Stimulated activated CD4-positive, alpha-beta T cell treated with anti-CD3 and anti-CD28 coated beads, Interleukin-1b, Interleukin-23, amount 100 ng/mL, for 24 hours (primary cell): Measurements from ENCODE around the gene B4GALNT3.
A peak's percentile ranks its signal among the peaks of the same experiment; 100 is the strongest.
"Not testable (repeated sequence)": the region's sequence is repeated elsewhere in the genome, so short reads cannot be mapped to it uniquely, and the experiment has no call there.

Experiments used
- DNase-seq, 4 experiments: peaks; one replicate each; pipeline ENCODE4 v3.0.0-alpha.2; 2020; ENCODE audit warnings: low read depth in 4 of 4, low spot score in 1 of 4

B4GALNT3 gene

GRCh38 chr12:572532-572899 lies 112.8 kb downstream of the B4GALNT3 start:
- DNase-seq = no peak

DNA sequence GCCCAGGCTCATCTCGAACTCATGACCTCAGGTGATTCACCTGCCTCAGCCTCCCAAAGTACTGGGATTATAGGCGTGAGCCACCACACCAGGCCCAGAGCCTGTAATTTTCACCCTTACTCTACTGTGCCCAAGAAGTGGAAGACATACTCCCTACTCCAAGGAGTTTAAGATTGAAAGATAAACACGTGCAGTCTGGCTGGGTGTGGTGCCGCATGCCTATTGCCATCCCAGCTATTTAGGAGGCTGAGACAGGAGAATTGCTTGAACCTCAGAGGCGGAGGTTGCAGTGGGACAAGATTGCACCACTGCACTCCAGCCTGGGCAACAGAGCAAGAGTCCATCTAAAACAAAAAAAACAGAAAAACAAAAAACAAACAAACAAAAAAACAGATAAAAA lies 113.5 kb downstream of the B4GALNT3 start:
- DNase-seq = no peak

DNA sequence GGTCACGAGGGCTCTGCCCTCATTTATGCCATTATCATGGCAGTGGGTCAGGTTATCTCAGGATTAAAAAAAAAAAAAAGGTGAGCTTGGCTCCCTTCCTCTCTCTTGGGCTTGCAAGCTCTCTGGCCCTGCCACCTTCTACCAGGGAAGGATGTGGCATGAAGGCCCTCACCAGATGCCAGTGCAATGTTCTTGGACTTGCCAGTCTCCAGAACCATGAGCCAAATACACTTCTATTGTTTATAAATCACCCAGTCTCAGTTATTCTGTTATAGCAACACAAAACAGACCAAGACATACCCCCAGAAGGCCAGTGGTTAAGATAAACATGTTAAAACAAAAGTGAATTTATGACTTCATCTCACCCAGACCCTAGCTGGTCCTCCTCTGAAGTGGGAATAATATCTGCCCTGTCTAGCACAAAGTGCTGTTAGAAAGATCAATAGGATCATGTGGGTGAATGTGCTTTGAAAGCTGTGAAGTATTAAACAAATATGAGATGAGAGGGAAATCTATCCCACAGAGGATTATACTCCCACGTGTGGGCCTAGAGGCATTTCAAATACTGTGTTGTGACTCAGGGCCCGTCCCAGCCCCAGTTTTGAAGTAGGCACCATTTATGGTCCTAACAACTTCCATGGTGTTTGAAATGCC lies 114.9 kb downstream of the B4GALNT3 start:
- no peak for DNase-seq

DNA sequence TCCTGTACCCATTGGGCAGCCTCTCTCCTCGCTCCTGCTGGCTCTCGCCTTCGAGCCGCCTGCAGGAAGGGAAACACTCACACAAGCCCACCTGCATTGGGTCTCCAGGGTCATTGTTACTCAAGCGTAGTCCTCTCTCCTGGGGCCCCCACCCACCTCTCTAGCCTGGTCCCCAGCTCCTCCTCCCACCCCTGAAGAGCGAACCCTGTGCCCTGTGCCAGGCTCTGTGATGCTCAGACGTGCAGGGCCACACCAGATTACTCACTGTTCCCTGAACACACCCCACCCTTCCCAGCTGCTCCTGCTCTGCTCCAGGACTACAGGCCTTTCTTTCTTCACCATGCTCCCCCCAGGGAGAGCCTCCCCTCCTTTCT lies 115.4 kb downstream of the B4GALNT3 start:
- no peak for DNase-seq

- DNase-seq = peak; percentile 76 to 88 (median 77)
Observed at GRCh38 chr12:575948-576614, 116.3 kb downstream of the B4GALNT3 start.

- no peak for DNase-seq
Observed at GRCh38 chr12:576615-577110, 116.9 kb downstream of the B4GALNT3 start.

DNA sequence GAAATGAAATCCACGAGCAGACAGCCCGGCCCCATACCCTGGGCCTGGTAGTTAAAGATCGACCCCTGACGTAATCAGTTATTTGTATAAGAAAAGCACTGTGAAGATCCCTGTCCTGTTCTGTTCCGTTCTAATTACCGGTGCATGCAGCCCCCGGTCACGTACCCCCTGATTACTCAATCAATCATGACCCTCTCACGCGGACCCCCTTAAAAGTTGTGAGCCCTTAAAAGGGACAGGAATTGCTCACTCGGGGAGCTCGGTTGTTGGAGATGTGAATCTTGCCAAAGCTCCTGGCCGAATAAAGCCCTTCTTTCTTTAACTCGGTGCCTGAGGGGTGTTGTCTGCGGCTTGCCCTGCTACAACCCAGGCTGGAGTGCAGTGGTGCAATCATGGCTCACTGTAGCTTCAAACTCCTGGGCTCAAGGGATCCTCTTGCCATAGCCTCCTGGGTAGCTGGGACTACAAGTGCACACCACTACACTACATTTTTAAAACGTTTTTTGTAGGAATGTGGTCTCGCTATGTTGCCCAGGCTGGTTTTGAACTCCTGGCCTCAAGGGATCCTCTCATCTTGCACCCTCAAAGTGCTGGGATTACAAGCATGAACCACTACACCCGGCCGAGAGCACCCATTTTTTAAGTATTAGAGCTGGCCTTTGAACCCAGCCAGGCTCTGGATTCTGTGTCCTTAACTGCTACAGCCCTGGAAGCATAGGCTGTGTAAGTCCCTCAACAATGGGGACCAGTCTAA lies 118.4 kb downstream of the B4GALNT3 start:
- not testable (repeated sequence) for DNase-seq

DNA sequence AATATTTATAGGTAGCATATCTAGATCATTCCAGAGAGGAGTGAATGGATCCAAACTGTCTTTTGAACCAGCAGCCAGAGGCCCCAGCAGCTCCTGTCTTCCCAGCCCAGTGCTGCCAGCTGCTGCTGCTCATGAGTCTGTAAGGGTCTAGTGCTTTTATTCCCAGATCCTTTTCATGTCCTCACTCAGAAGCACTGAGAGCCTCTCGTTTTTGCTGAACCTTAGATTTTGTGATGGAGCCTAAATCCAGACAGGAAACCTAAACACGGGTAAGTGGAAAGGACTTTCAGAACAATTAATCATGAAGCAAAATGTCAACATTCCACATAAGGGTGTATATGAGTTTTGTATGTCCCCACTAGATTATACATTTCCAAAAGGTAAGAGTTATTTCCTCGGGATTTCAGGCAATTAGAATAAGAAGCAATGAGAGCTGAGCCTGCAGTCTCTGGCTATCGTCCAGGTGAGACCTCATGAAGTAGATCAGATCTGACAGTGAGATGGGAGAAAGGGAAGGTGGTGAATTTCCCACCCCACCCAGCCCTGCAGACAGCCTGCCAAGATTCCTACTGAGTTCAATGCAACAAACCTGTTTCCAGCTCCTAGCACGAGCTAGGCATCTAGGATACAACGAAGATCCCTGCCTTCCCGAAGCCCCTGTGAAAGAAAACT lies 119.1 kb downstream of the B4GALNT3 start:
- DNase-seq = no peak

GRCh38 chr12:579420-580110 lies 119.8 kb downstream of the B4GALNT3 start:
- no peak for DNase-seq

DNA sequence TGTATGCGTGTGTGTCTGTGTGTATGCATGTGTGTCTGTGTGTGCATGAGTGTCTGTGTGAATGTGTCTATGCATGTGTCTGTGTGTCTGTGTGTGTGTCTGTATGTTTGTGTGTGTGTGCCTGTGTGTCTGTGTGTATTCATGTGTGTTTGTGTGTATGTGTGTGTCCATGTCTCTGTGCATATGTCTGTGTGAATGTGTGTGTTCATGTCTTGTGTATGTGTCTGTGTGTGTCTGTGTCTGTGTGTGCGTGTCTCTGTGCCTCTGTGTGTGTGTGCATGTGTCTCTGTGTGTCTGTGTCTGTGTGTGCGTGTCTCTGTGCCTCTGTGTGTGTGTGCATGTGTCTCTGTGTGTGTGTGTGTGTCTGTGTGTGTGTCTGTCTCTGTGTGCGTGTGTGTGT lies 121.1 kb downstream of the B4GALNT3 start:
- DNase-seq = no peak

DNA sequence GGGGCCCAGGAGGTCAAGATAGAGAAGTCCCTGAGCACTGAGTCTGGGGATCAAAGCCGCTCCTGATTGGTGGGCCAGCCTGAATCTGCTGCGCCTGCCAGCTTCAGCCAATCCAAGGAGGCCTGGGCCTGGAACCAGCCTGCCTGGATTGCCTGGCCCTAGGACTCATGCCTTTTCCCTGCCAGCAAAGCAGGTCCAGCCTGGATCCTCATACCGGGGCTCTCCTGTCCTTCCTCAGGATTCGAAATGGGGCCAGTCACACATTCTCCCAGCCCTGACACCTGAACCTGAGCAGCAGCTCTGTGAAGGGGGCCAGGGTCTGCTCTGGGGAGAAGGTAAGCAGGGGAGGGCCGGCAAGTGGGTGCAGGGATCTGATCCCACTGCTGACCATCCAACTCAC lies 121.6 kb downstream of the B4GALNT3 start:
- DNase-seq = no peak

GRCh38 chr12:581746-582145 lies 122.0 kb downstream of the B4GALNT3 start:
- DNase-seq = no peak

DNA sequence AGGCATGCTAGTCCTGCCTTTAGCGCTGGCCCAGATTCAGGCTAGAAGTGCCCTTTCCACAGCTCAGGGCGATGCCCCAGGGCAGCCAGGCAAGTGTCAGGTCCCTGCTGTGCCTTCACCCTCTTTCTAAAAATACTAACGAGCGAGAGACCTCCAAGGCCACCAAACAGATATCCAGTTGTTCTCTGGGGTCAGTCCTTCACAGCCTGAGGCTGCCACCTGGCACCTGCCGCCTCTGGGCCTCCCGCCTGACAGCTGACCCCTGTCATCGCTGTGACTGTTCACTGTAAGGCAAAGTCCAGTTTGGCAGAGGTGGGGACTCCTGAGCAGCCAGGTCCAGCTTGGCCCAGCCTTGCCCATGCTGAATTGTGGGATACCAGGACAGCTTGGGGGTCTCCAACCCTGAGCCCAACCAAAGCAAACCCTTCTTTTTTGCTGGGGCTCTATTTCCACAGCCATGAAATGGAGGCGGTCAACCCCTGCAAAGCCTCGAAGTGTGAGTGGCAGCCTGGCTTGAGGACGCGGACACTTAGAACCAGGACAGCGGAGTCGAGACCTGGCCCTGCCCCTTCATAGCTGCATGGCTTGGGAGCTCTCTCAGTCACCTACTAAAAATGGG lies 123.6 kb downstream of the B4GALNT3 start:
- DNase-seq = no peak

DNA sequence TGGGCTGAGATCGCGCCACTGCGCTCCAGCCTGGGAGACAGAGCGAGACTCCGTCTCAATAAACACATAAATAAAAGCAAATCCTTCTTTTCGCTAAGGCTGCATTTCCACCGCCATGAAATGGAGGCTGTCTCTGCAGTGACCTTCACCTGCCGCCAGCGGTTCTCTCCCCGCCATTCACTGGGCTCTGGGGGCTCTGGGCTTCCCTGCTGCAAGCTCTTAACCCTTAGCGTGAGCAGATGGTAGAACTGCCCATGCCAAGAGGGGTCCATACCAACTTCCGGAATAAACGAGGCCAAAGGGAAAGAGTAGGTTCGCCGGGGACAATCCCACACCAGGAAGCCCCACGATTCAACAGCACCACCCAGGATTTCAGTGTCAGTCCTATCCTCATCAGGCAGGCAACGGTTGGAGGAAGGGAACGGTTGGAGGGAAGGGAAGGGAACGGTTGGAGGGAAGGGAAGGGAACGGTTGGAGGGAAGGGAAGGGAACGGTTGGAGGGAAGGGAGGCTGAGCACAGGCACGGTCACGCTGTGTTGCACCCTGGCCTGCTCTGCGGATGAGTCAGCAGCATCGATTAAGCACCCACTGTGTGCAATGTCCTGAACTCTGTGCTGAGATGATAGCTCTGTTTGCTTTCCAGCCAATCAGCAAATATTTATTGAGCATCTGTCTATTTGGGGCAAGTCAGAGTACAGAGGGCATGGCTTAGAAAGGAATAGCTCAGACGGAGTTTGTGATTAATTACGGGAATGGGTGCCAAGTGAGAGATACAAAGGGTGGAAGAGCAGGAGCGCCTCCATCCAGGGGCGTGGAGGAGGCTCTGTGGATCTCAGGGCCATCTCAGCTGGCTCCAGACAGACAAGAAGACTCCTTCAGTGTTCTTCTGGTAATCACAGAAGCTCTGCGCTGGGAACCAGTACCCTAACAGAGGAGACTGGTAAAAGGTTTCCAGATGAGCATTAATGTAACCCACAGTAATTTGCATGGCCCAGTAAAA lies 125.6 kb downstream of the B4GALNT3 start:
- DNase-seq = no peak

DNA sequence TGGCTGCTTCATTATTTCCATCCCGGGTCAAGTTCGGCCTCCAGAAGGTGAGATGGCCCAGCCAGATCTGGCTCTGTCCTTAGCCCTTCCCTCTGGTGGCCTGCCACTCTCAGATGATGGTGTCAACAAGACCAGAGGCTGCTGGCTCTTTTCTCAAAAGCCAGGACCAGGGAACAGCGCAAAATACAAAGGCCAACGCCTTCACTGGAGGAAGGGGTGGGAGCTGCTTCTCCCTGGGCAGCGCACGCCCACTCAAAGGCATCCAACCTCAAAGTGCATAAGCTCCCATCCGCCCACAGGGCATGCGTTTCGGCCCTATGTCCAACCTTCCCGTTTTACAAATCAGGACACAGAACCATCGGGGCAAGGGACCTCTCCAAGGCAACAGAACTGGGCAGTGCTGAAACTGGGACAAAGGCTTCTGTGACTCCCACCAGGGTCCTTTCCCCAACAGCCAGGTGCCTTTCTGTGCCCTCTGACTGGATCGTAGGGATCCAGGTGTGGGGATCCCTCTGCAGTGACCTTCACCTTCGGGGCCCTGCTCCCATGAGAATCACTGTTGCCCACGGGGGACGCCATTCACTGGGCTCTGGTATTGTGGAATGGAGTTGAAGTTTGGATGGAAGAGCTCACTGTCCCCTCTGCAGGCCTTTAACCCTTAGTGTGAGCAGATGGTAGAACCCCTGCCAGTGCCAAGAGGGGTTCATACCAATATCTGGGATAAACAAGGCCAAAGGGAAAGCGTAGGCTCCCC lies 126.8 kb downstream of the B4GALNT3 start:
- DNase-seq = no peak

GRCh38 chr12:587132-588023 lies 127.6 kb downstream of the B4GALNT3 start:
- no peak for DNase-seq

DNA sequence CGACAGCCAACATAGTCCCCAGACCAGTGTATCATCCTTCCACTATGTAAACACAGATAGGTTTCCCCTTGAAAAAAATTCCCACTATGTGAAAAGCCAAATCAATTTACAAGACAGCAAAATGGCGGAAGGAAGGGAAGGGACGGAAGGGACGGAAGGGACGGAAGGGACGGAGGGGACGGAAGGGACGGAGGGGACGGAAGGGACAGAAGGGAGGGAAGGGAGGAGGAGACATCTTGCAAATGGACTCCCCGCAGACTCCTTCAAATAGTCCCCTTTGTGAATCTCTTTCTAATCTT lies 128.2 kb downstream of the B4GALNT3 start:
- DNase-seq = no peak

GRCh38 chr12:588646-589045 lies 128.9 kb downstream of the B4GALNT3 start:
- DNase-seq = no peak
